ENCODE measurements around the gene CENPP.

The CENPP gene

DNA sequence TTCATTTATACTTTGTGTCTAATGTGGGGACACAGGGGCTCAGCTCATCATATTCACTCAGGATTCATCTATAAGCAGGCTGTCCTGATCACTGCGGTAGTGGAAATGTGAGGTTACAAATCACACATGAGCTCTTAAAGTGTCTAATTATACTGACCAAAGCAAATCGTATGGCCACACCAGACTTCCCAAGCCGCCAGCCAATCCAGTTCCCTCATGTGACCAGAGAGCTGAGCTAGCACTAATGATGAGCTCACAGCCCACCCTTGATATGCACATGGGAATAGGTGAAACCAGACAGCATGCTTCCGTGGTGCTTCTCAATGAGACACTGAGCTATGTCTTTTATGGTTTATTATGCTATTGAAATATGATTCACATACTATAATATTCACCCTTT, 192.4 kb downstream of the CENPP start:
- Histone ChIP-seq H3K36me3 (ENCODE audit: control insufficient read depth, low read depth, low read length) (no peaks in the 10 kb centered on the region), H3K9ac (ENCODE audit: low read length) (no peak overlapping the region), H3K27me3 (ENCODE audit: control insufficient read depth, insufficient read depth, low read length) (no peaks in the 10 kb centered on the region), H3K9me3 (ENCODE audit: control insufficient read depth, low read depth, low read length) (no peaks in the 10 kb centered on the region), H3K4me3 (ENCODE audit: low read length) (no peak overlapping the region), H3K27ac (ENCODE audit: low read length) (no peak overlapping the region), H3K4me1 (ENCODE audit: control insufficient read depth, low read depth, low read length) (peaks cover 10% of the 10 kb centered on the region)

DNA sequence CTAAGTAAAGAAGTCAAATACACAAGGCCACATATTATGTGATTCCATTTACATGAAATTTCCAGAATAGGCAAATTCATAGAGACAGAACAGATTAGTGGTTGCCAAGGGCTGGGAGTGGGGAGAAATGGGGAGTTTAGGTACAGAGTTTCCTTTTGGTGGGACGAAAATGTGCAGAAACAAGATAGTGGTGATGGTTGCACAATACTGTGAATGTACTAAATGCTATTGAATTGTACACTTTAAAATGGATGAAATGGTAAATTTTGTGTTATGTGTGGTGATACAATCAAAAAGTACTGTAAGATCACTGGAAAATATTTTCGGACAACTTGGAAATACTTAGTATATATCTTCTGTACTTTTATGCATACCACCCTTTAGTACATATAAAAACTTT, 195.1 kb downstream of the CENPP start:
- Histone ChIP-seq H3K27me3 (ENCODE audit: control insufficient read depth, insufficient read depth, low read length) (no peaks in the 10 kb centered on the region), H3K9ac (ENCODE audit: low read length) (no peak overlapping the region), H3K4me1 (ENCODE audit: control insufficient read depth, low read depth, low read length) (peaks cover 10% of the 10 kb centered on the region), H3K36me3 (ENCODE audit: control insufficient read depth, low read depth, low read length) (no peaks in the 10 kb centered on the region), H3K4me3 (ENCODE audit: low read length) (no peak overlapping the region), H3K27ac (ENCODE audit: low read length) (no peak overlapping the region), H3K9me3 (ENCODE audit: control insufficient read depth, low read depth, low read length) (no peaks in the 10 kb centered on the region)

DNA sequence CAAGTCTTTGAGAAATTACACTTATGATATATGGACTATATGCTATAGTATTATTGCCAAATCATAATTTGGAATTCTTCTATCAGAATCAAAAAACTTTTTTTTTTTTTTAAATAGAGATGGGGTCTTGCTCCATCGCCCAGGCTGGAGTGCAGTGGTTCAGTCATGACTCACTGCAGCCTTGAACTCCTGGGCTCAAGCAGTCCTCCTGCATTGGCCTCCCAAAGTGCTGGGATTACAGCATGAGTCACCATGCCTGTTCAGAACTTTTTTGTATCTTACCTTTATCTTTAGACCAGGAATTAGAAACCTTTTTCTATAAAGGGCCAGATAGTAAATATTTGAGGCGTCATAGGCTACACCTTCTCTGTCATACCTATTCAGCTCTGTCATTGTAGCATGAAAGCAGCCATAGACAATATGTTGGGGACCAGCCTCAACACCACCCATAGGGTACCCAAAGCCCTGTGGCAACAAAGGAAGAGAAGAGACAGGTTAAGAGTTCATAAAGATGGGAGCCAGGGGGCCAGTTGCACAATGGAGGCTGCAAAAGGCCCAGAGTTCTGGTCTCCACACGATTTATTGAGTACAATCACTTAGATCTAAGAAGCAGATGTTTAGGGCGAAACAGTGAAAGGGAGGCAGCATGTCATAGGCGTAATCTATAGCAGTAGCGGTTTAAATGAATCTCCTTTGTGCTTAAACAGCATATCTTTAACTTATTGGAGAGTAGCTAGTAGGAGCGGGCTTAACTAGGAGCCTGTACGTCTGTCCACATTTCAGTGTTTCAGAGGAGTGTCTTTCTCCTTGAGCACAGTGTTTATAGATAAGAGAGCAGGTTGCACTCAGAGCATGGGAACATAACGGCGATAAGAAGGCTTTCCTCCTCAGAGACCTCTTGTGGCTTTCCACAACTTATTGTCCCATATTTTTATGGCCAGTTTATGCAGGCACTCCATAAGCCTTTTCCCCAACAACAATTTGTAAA, 197.5 kb downstream of the CENPP start:
- Histone ChIP-seq H3K4me1 (ENCODE audit: control insufficient read depth, low read depth, low read length) (no peaks in the 10 kb centered on the region), H3K27me3 (ENCODE audit: control insufficient read depth, insufficient read depth, low read length) (no peaks in the 10 kb centered on the region), H3K9me3 (ENCODE audit: control insufficient read depth, low read depth, low read length) (no peaks in the 10 kb centered on the region), H3K36me3 (ENCODE audit: control insufficient read depth, low read depth, low read length) (no peaks in the 10 kb centered on the region), H3K4me3 (ENCODE audit: low read length) (no peak overlapping the region), H3K9ac (ENCODE audit: low read length) (no peak overlapping the region), H3K27ac (ENCODE audit: low read length) (no peak overlapping the region)

GRCh38 chr9:92524881-92525280, 199.1 kb downstream of the CENPP start:
- Histone ChIP-seq H3K27me3 (ENCODE audit: control insufficient read depth, insufficient read depth, low read length) (no peaks in the 10 kb centered on the region), H3K9me3 (ENCODE audit: control insufficient read depth, low read depth, low read length) (no peaks in the 10 kb centered on the region), H3K9ac (ENCODE audit: low read length) (no peak overlapping the region)

GRCh38 chr9:92525306-92525705, 199.6 kb downstream of the CENPP start:
- Histone ChIP-seq H3K27ac (ENCODE audit: low read length) (no peak overlapping the region), H3K9me3 (ENCODE audit: control insufficient read depth, low read depth, low read length) (no peaks in the 10 kb centered on the region), H3K27me3 (ENCODE audit: control insufficient read depth, insufficient read depth, low read length) (no peaks in the 10 kb centered on the region), H3K36me3 (ENCODE audit: control insufficient read depth, low read depth, low read length) (no peaks in the 10 kb centered on the region), H3K9ac (ENCODE audit: low read length) (no peak overlapping the region), H3K4me1 (ENCODE audit: control insufficient read depth, low read depth, low read length) (no peaks in the 10 kb centered on the region), H3K4me3 (ENCODE audit: low read length) (no peak overlapping the region)

More at GRCh38 chr9:92524881-92525280, 199.1 kb downstream of the CENPP start:
- no peak overlapping the region for H3K27ac ChIP-seq (ENCODE audit: low read length)
- no peaks in the 10 kb centered on the region for H3K4me1 ChIP-seq (ENCODE audit: control insufficient read depth, low read depth, low read length)
- no peak overlapping the region for H3K4me3 ChIP-seq (ENCODE audit: low read length)
- H3K36me3 ChIP-seq (ENCODE audit: control insufficient read depth, low read depth, low read length): no peaks in the 10 kb centered on the region

DNA sequence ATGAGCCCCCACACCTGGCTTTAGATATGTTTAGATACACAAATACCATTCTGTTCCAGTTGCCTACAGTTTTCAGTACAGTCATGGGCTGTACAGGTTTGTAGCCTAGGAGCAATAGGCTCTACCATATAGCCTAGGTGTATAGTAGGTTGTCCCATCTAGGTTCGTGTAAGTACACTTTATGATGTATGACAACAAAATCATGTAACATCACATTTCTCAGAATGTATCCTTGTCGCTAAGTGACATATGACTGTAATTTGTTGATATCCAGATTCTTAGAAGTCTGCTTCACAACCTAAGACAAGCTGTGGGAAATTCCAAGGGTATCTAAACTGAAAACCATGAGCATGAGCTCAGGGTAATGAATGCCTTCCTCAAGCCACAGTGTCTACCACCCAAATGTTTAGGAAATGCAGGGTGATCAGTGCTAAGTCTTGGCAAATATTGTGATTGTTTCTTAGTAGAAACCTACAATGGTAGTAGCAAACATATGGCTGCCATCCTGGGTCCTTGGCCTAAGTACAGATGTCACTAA, 201.6 kb downstream of the CENPP start:
- H3K27ac ChIP-seq (ENCODE audit: low read length): no peak overlapping the region
- H3K9ac ChIP-seq (ENCODE audit: low read length): no peak overlapping the region
- no peaks in the 10 kb centered on the region for H3K4me1 ChIP-seq (ENCODE audit: control insufficient read depth, low read depth, low read length)
- no peaks in the 10 kb centered on the region for H3K9me3 ChIP-seq (ENCODE audit: control insufficient read depth, low read depth, low read length)
- H3K4me3 ChIP-seq (ENCODE audit: low read length): no peak overlapping the region
- no peaks in the 10 kb centered on the region for H3K27me3 ChIP-seq (ENCODE audit: control insufficient read depth, insufficient read depth, low read length)
- no peaks in the 10 kb centered on the region for H3K36me3 ChIP-seq (ENCODE audit: control insufficient read depth, low read depth, low read length)

- Histone ChIP-seq H3K27me3 (ENCODE audit: control insufficient read depth, insufficient read depth, low read length) (no peaks in the 10 kb centered on the region), H3K27ac (ENCODE audit: low read length) (no peak overlapping the region), H3K9ac (ENCODE audit: low read length) (no peak overlapping the region), H3K36me3 (ENCODE audit: control insufficient read depth, low read depth, low read length) (no peaks in the 10 kb centered on the region), H3K9me3 (ENCODE audit: control insufficient read depth, low read depth, low read length) (no peaks in the 10 kb centered on the region), H3K4me3 (ENCODE audit: low read length) (no peak overlapping the region), H3K4me1 (ENCODE audit: control insufficient read depth, low read depth, low read length) (no peaks in the 10 kb centered on the region)
These were observed 202.2 kb downstream of the CENPP start for GRCh38 chr9:92527832-92528521.

DNA sequence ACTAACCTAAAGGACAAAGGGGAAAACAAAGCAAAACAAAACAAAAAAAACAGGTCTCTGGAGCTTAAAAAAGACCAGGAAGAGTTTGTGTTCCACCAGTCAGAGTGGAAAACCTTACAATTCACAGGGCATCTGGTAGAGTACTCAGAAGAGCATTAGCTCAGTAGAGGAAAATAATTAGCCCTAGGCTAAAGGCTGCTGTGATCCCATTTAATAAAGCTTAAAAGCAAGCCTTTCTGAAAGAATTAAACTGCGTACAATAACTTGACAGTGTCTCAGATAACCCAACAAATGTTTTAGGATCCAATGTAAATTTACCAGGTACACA, 202.7 kb downstream of the CENPP start:
- no peak overlapping the region for H3K27ac ChIP-seq (ENCODE audit: low read length)
- H3K4me3 ChIP-seq (ENCODE audit: low read length): no peak overlapping the region
- no peaks in the 10 kb centered on the region for H3K9me3 ChIP-seq (ENCODE audit: control insufficient read depth, low read depth, low read length)
- H3K36me3 ChIP-seq (ENCODE audit: control insufficient read depth, low read depth, low read length): no peaks in the 10 kb centered on the region
- H3K27me3 ChIP-seq (ENCODE audit: control insufficient read depth, insufficient read depth, low read length): no peaks in the 10 kb centered on the region
- H3K9ac ChIP-seq (ENCODE audit: low read length): no peak overlapping the region
- no peaks in the 10 kb centered on the region for H3K4me1 ChIP-seq (ENCODE audit: control insufficient read depth, low read depth, low read length)

- no peak overlapping the region for H3K9ac ChIP-seq (ENCODE audit: low read length)
- H3K4me1 ChIP-seq (ENCODE audit: control insufficient read depth, low read depth, low read length): no peaks in the 10 kb centered on the region
These were observed 203.4 kb downstream of the CENPP start for GRCh38 chr9:92529124-92529523.

GRCh38 chr9:92530893-92531292, 205.1 kb downstream of the CENPP start:
- H3K4me3 ChIP-seq (ENCODE audit: low read length): no peak overlapping the region

More at GRCh38 chr9:92529124-92529523, 203.4 kb downstream of the CENPP start:
- Histone ChIP-seq H3K36me3 (ENCODE audit: control insufficient read depth, low read depth, low read length) (no peaks in the 10 kb centered on the region), H3K27me3 (ENCODE audit: control insufficient read depth, insufficient read depth, low read length) (no peaks in the 10 kb centered on the region), H3K9me3 (ENCODE audit: control insufficient read depth, low read depth, low read length) (no peaks in the 10 kb centered on the region), H3K4me3 (ENCODE audit: low read length) (no peak overlapping the region), H3K27ac (ENCODE audit: low read length) (no peak overlapping the region)

DNA sequence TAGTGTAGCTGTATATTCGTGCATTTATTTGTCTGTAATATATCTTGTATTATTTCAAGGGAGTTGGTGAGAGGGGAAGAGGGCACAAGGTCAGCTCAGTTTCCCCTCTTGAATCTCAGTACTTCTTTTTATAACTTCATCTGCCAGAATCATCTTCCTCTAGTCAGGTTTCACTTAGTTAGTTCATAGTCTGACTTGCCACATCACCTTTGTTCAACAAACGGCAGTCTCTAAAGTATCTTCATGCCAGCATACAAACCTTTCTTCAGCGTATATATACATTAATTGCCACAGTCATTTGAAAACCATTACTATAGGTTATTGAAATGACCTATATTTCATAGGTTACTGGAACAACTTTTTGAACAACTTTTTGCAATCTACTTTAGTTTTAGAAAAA, 208.5 kb downstream of the CENPP start:
- Histone ChIP-seq H3K4me1 (ENCODE audit: control insufficient read depth, low read depth, low read length) (peaks cover 4% of the 10 kb centered on the region), H3K9ac (ENCODE audit: low read length) (no peak overlapping the region), H3K4me3 (ENCODE audit: low read length) (no peak overlapping the region), H3K9me3 (ENCODE audit: control insufficient read depth, low read depth, low read length) (no peaks in the 10 kb centered on the region), H3K27ac (ENCODE audit: low read length) (no peak overlapping the region), H3K36me3 (ENCODE audit: control insufficient read depth, low read depth, low read length) (no peaks in the 10 kb centered on the region), H3K27me3 (ENCODE audit: control insufficient read depth, insufficient read depth, low read length) (no peaks in the 10 kb centered on the region)

More at GRCh38 chr9:92530893-92531292, 205.1 kb downstream of the CENPP start:
- no peaks in the 10 kb centered on the region for H3K9me3 ChIP-seq (ENCODE audit: control insufficient read depth, low read depth, low read length)
- H3K36me3 ChIP-seq (ENCODE audit: control insufficient read depth, low read depth, low read length): no peaks in the 10 kb centered on the region
- no peaks in the 10 kb centered on the region for H3K4me1 ChIP-seq (ENCODE audit: control insufficient read depth, low read depth, low read length)
- no peak overlapping the region for H3K9ac ChIP-seq (ENCODE audit: low read length)
- H3K27ac ChIP-seq (ENCODE audit: low read length): no peak overlapping the region
- H3K27me3 ChIP-seq (ENCODE audit: control insufficient read depth, insufficient read depth, low read length): no peaks in the 10 kb centered on the region

Measured in iPS-18a (cell line).